Astrocyte (in vitro differentiated cells and primary cell): Measurements from ENCODE around the gene MARK4. TPM values are rescaled to one million over a fixed set of nuclear protein-coding genes. Genes with fewer than 3 reads are reported as not detected.

Source experiments
- DNase-seq: peaks from one replicate; pipeline ENCODE4 v3.0.0-alpha.2; 2010; ENCODE audit warnings: low read depth
- FAIRE-seq: peaks from 2 replicates; lab custom pipeline; 2011; peaks lifted over from hg19 to GRCh38; lab: Jason Lieb, UNC
- H2AFZ ChIP-seq: 2 replicates; pipeline ENCODE4 v1.6.0; 2012; ENCODE audit warnings: low read depth, low read length, inconsistent platforms
- H3K27ac ChIP-seq: 2 replicates; pipeline ENCODE4 v1.5.1; 2011; ENCODE audit warnings: low read depth, low read length, inconsistent platforms
- H3K27me3 ChIP-seq: 2 replicates; pipeline ENCODE4 v1.6.0; 2011; ENCODE audit warnings: low read length, inconsistent platforms; ENCODE audit not compliant: insufficient read depth
- H3K36me3 ChIP-seq: 2 replicates; pipeline ENCODE4 v1.5.1; 2011; ENCODE audit warnings: low read length, inconsistent platforms; ENCODE audit not compliant: insufficient read depth
- H3K4me1 ChIP-seq: 2 replicates; pipeline ENCODE4 v1.5.1; 2011; ENCODE audit warnings: low read length, inconsistent platforms; ENCODE audit not compliant: insufficient read depth
- H3K4me2 ChIP-seq: 2 replicates; pipeline ENCODE4 v1.6.0; 2012; ENCODE audit warnings: low read length, inconsistent platforms
- H3K4me3 ChIP-seq: 2 replicates; pipeline ENCODE4 v1.5.1; 2011; ENCODE audit warnings: low read depth, mild to moderate bottlenecking, low read length, inconsistent platforms; ENCODE audit not compliant: insufficient read depth
- H3K79me2 ChIP-seq: 2 replicates; pipeline ENCODE4 v1.6.0; 2012; ENCODE audit warnings: mild to moderate bottlenecking, low read length, inconsistent platforms; ENCODE audit not compliant: insufficient read depth
- H3K9ac ChIP-seq: 2 replicates; pipeline ENCODE4 v1.6.0; 2012; ENCODE audit warnings: mild to moderate bottlenecking, low read length, inconsistent platforms
- H3K9me3 ChIP-seq: 2 replicates; pipeline ENCODE4 v1.5.1; 2012; ENCODE audit warnings: low read depth, mild to moderate bottlenecking, low read length, inconsistent platforms; ENCODE audit not compliant: insufficient read depth
- H4K20me1 ChIP-seq: 2 replicates; pipeline ENCODE4 v1.6.0; 2012; ENCODE audit warnings: low read length, inconsistent platforms; ENCODE audit not compliant: insufficient read depth
- H3K27ac Mint-ChIP-seq: one replicate; pipeline ENCODE4 v1.8.0; 2021; ENCODE audit warnings: mild to moderate bottlenecking, mixed read lengths; ENCODE audit not compliant: unreplicated experiment
- H3K27me3 Mint-ChIP-seq: one replicate; pipeline ENCODE4 v1.8.0; 2021; ENCODE audit warnings: low read depth, mixed read lengths; ENCODE audit not compliant: unreplicated experiment
- H3K36me3 Mint-ChIP-seq: one replicate; pipeline ENCODE4 v1.8.0; 2021; ENCODE audit warnings: low read depth, mixed read lengths; ENCODE audit not compliant: unreplicated experiment
- H3K4me1 Mint-ChIP-seq: one replicate; pipeline ENCODE4 v1.8.0; 2021; ENCODE audit warnings: low read depth, mixed read lengths; ENCODE audit not compliant: unreplicated experiment
- H3K4me3 Mint-ChIP-seq: one replicate; pipeline ENCODE4 v1.8.0; 2021; ENCODE audit warnings: mild to moderate bottlenecking, moderate library complexity, mixed read lengths; ENCODE audit not compliant: unreplicated experiment
- H3K9me3 Mint-ChIP-seq: one replicate; pipeline ENCODE4 v1.8.0; 2021; ENCODE audit warnings: mild to moderate bottlenecking, mixed read lengths; ENCODE audit not compliant: unreplicated experiment
- EZH2 ChIP-seq: IDR thresholded peaks from 2 replicates; pipeline ENCODE4 v1.6.1; 2012; ENCODE audit warnings: mild to moderate bottlenecking, low read length, inconsistent platforms; ENCODE audit not compliant: insufficient read depth
- total RNA-seq: library from RNA; stranded (reverse); gene quantifications from 2 replicates; pipeline ENCODE4 v1.2.1, GENCODE V29; 2021
- TF ChIP-seq, protein P1 (sequence below): IDR thresholded peaks from 2 replicates; pipeline ENCODE4 v1.5.1; 2011; ENCODE audit warnings: low read depth, mild to moderate bottlenecking, inconsistent platforms, low read length, moderate library complexity; ENCODE audit not compliant: insufficient read depth

The MARK4 gene
- total RNA-seq, 1 donor from 2014 or later, result 61.0 TPM

DNA sequence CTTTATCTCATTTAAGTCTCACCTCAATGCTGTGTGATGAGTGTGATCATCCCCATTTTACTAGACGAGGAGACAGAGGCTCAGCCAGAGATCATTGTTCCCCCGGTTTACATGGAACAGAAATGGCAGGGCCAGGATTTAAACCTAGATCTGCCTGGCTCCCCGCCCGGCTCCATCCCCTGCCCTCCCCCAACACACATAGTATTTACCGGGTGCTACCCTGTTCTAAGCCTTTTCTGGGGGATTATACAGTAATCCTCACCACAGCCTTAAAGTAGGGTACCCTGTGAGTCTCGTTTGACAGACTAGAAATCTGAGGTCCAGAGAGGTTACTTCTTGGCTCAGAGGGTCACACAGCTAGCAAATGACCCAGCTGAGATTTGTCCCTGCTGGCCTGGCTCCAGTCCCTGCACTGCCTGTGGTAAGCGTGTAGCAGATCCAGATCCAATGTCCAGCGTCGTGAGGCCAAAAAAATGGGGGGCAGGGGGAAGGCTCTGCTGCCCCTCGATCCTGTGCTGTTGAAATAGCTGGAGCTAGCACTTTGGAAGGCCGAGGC is 85.7 kb downstream of the MARK4 start:
- no peaks in the 10 kb centered on the region for H3K36me3 Mint-ChIP-seq
- FAIRE-seq (no peak), DNase-seq (no peak)
- no peaks in the 10 kb centered on the region for H3K79me2 ChIP-seq
- H2AFZ ChIP-seq, result no peak overlapping the region
- H3K9me3 ChIP-seq, result no peaks in the 10 kb centered on the region
- no peak overlapping the region for H3K27ac ChIP-seq
- H4K20me1 ChIP-seq, result no peaks in the 10 kb centered on the region
- H3K27me3 ChIP-seq, result peaks cover 7% of the 10 kb centered on the region
- no peak overlapping the region for H3K27ac Mint-ChIP-seq
- H3K27me3 Mint-ChIP-seq, result peaks cover 13% of the 10 kb centered on the region
- H3K4me3 Mint-ChIP-seq, result no peak overlapping the region
- H3K4me1 ChIP-seq, result no peaks in the 10 kb centered on the region
- H3K9ac ChIP-seq, result no peak overlapping the region
- no peak overlapping the region for H3K4me3 ChIP-seq
- no peaks in the 10 kb centered on the region for H3K4me1 Mint-ChIP-seq
- H3K36me3 ChIP-seq, result no peaks in the 10 kb centered on the region
- no peak overlapping the region for H3K4me2 ChIP-seq
- TF ChIP-seq, protein P1, sequence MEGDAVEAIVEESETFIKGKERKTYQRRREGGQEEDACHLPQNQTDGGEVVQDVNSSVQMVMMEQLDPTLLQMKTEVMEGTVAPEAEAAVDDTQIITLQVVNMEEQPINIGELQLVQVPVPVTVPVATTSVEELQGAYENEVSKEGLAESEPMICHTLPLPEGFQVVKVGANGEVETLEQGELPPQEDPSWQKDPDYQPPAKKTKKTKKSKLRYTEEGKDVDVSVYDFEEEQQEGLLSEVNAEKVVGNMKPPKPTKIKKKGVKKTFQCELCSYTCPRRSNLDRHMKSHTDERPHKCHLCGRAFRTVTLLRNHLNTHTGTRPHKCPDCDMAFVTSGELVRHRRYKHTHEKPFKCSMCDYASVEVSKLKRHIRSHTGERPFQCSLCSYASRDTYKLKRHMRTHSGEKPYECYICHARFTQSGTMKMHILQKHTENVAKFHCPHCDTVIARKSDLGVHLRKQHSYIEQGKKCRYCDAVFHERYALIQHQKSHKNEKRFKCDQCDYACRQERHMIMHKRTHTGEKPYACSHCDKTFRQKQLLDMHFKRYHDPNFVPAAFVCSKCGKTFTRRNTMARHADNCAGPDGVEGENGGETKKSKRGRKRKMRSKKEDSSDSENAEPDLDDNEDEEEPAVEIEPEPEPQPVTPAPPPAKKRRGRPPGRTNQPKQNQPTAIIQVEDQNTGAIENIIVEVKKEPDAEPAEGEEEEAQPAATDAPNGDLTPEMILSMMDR, result no peak
- TF ChIP-seq EZH2, result no peak
- H3K9me3 Mint-ChIP-seq, result peaks cover 3% of the 10 kb centered on the region

DNA sequence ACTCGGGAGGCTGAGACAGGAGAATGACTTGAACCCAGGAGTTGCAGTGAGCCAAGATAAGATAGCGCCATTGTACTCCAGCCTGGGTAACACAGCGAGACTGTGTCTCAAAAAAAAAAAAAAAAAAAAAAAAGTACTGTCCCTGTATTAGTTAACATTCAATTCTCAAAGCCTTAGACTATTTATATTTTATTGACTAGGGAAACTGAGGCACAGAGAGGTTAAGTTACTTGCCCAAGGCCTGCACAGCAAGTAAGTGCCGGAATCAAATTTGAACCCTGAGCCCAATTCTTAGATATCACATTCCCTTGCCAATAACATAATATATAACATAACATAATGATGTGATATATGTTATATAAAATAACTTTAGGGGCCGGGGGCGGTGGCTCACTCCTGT is 88.6 kb downstream of the MARK4 start:
- no peak overlapping the region for H3K4me3 Mint-ChIP-seq
- peaks cover 12% of the 10 kb centered on the region for H3K27me3 Mint-ChIP-seq
- no peaks in the 10 kb centered on the region for H3K36me3 ChIP-seq
- TF ChIP-seq, protein P1, result no peak
- no peak for TF ChIP-seq EZH2
- FAIRE-seq, result no peak
- H3K4me2 ChIP-seq, result no peak overlapping the region
- no peak overlapping the region for H3K27ac Mint-ChIP-seq
- H3K9me3 Mint-ChIP-seq, result peaks cover 3% of the 10 kb centered on the region
- H3K27ac ChIP-seq, result no peak overlapping the region
- H2AFZ ChIP-seq, result no peak overlapping the region
- no peaks in the 10 kb centered on the region for H3K36me3 Mint-ChIP-seq
- DNase-seq, result no peak
- no peaks in the 10 kb centered on the region for H4K20me1 ChIP-seq
- H3K4me3 ChIP-seq, result no peak overlapping the region
- peaks cover 7% of the 10 kb centered on the region for H3K27me3 ChIP-seq
- H3K4me1 Mint-ChIP-seq, result no peaks in the 10 kb centered on the region
- no peaks in the 10 kb centered on the region for H3K4me1 ChIP-seq
- H3K9me3 ChIP-seq, result no peaks in the 10 kb centered on the region
- no peaks in the 10 kb centered on the region for H3K79me2 ChIP-seq
- H3K9ac ChIP-seq, result no peak overlapping the region

DNA sequence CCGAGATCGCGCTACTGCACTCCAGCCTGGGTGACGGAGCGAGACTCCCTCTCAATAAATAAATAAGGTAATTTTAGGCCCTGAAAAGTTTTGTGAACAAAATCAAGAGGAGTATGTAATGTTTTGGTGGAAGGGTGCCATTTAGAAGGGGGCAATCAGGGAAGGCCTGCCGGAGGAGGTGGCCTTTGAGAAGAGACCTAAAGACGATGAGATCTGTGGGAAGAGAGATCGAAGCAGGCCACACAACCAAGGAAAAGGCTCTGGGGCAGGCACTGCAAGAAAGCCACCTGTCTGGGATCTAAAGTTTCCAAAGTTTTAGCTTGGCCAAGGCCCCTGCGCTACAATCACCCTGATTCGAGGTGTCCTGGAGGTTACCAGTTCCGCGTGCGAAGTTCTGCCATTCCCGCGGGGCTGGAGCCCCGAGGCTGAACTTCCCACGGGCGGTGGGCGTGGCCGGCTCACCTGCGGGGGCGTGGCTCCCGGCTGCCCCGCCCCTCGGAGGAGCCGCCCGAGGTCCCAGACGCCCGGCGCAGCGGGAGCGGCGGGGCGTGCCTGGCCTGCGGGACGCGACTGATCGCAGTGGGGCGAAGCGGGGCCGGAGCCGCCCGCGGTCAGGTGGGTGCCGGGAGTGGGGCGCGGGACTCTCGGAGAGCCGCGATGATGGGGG is 89.3 kb downstream of the MARK4 start, which contains the start of gene KLC3:
TSS of gene KLC3 (plus strand) at position 519 of the 667 bp plus-strand sequence. CDS start 4,792 bp downstream, outside the sequence.
- no peaks in the 10 kb centered on the region for H3K4me1 ChIP-seq
- H3K9me3 Mint-ChIP-seq, result peaks cover 3% of the 10 kb centered on the region
- no peaks in the 10 kb centered on the region for H3K4me1 Mint-ChIP-seq
- peak within 1 kb of the TSS; percentile 38 for H3K4me2 ChIP-seq
- no peaks in the 10 kb centered on the region for H3K36me3 Mint-ChIP-seq
- H3K9ac ChIP-seq, result no peak within 1 kb of the TSS
- H3K36me3 ChIP-seq, result no peaks in the 10 kb centered on the region
- H3K9me3 ChIP-seq, result no peaks in the 10 kb centered on the region
- no peak within 1 kb of the TSS for H3K4me3 ChIP-seq
- H3K27me3 Mint-ChIP-seq, result peaks cover 12% of the 10 kb centered on the region
- H3K27ac ChIP-seq, result no peak within 1 kb of the TSS
- no peak for FAIRE-seq
- no peak for DNase-seq
- H3K4me3 Mint-ChIP-seq, result peak within 1 kb of the TSS; percentile 72
- H3K27me3 ChIP-seq, result peaks cover 7% of the 10 kb centered on the region
- no peak within 1 kb of the TSS for H3K27ac Mint-ChIP-seq
- peak; percentile 43 for TF ChIP-seq EZH2
- TF ChIP-seq, protein P1, result no peak
- no peaks in the 10 kb centered on the region for H3K79me2 ChIP-seq
- H2AFZ ChIP-seq, result no peak within 1 kb of the TSS
- no peaks in the 10 kb centered on the region for H4K20me1 ChIP-seq
